Type B pancreatic cell (in vitro differentiated cells): ENCODE measurements around the gene DDN. TPM values are rescaled to one million over a fixed set of nuclear protein-coding genes. Genes with fewer than 3 reads are reported as not detected.

ENCODE experiments used
- DNase-seq: peaks from one replicate; pipeline ENCODE4 v3.0.0; 2021; ENCODE audit warnings: mixed read lengths; ENCODE audit not compliant: unreplicated experiment; ENCODE audit errors: extremely low spot score
- H3K27ac Mint-ChIP-seq: 2 replicates; pipeline ENCODE4 v1.8.0; 2021; ENCODE audit warnings: mild to moderate bottlenecking, mixed read lengths
- H3K27me3 Mint-ChIP-seq: 2 replicates; pipeline ENCODE4 v1.8.0; 2021; ENCODE audit warnings: mixed read lengths
- H3K36me3 Mint-ChIP-seq: 2 replicates; pipeline ENCODE4 v1.8.0; 2021; ENCODE audit warnings: mixed read lengths
- H3K4me1 Mint-ChIP-seq: one replicate; pipeline ENCODE4 v1.8.0; 2021; ENCODE audit warnings: mixed read lengths; ENCODE audit not compliant: unreplicated experiment
- H3K4me3 Mint-ChIP-seq: 2 replicates; pipeline ENCODE4 v1.8.0; 2021; ENCODE audit warnings: mild to moderate bottlenecking, mixed read lengths
- H3K9me3 Mint-ChIP-seq: 2 replicates; pipeline ENCODE4 v1.8.0; 2021; ENCODE audit warnings: mixed read lengths
- CTCF ChIP-seq: fragments of 200-600 bp; sonication (generic); conservative IDR thresholded peaks from 2 replicates; pipeline ENCODE4 v1.5.0; 2021; ENCODE audit warnings: antibody characterized with exemption, mild to moderate bottlenecking
- total RNA-seq: library from RNA; stranded (reverse); gene quantifications from 2 replicates; pipeline ENCODE4 v1.2.1, GENCODE V29; 2021; ENCODE audit warnings: low replicate concordance

The DDN gene
- total RNA-seq, 1 donor from 2014 or later, result 8.8 TPM

GRCh38 chr12:49015196-49015595 is 16.0 kb upstream of the DDN start:
- H3K36me3 Mint-ChIP-seq, result no peaks in the 10 kb centered on the region
- H3K4me1 Mint-ChIP-seq, result peaks cover 31% of the 10 kb centered on the region
- DNase-seq, result no peak
- no peak overlapping the region for H3K27ac Mint-ChIP-seq
- H3K4me3 Mint-ChIP-seq, result peak overlapping the region; percentile 1
- no peaks in the 10 kb centered on the region for H3K27me3 Mint-ChIP-seq
- no peak for TF ChIP-seq CTCF
- H3K9me3 Mint-ChIP-seq, result no peaks in the 10 kb centered on the region

GRCh38 chr12:49014547-49014946 is 15.4 kb upstream of the DDN start:
- H3K4me3 Mint-ChIP-seq, result no peak overlapping the region
- no peaks in the 10 kb centered on the region for H3K9me3 Mint-ChIP-seq
- peak; percentile 44 for TF ChIP-seq CTCF
- H3K36me3 Mint-ChIP-seq, result peaks cover 4% of the 10 kb centered on the region
- DNase-seq, result no peak
- no peak overlapping the region for H3K27ac Mint-ChIP-seq
- no peaks in the 10 kb centered on the region for H3K27me3 Mint-ChIP-seq
- H3K4me1 Mint-ChIP-seq, result peaks cover 27% of the 10 kb centered on the region

GRCh38 chr12:49013428-49013827 is 14.3 kb upstream of the DDN start:
- DNase-seq, result no peak
- no peak for TF ChIP-seq CTCF

GRCh38 chr12:49012739-49013138 is 13.6 kb upstream of the DDN start:
- no peak for DNase-seq
- no peak for TF ChIP-seq CTCF
- Mint-ChIP-seq H3K9me3 (no peaks in the 10 kb centered on the region), H3K36me3 (peaks cover 4% of the 10 kb centered on the region), H3K27ac (no peak overlapping the region), H3K4me1 (peaks cover 18% of the 10 kb centered on the region), H3K27me3 (no peaks in the 10 kb centered on the region), H3K4me3 (no peak overlapping the region)

More at GRCh38 chr12:49013428-49013827, 14.3 kb upstream of the DDN start:
- Mint-ChIP-seq H3K27ac (no peak overlapping the region), H3K9me3 (no peaks in the 10 kb centered on the region), H3K4me1 (peaks cover 20% of the 10 kb centered on the region), H3K4me3 (no peak overlapping the region), H3K27me3 (no peaks in the 10 kb centered on the region), H3K36me3 (peaks cover 4% of the 10 kb centered on the region)

- no peak for TF ChIP-seq CTCF
- Mint-ChIP-seq H3K27ac (peak overlapping the region; percentile 10), H3K4me3 (no peak overlapping the region), H3K27me3 (no peaks in the 10 kb centered on the region), H3K9me3 (no peaks in the 10 kb centered on the region), H3K4me1 (peaks cover 6% of the 10 kb centered on the region), H3K36me3 (peaks cover 4% of the 10 kb centered on the region)
- no peak for DNase-seq
These were observed 11.0 kb upstream of the DDN start for GRCh38 chr12:49010092-49010668.

GRCh38 chr12:49008943-49009342 is 9.8 kb upstream of the DDN start:
- Mint-ChIP-seq H3K27me3 (no peaks in the 10 kb centered on the region), H3K36me3 (peaks cover 8% of the 10 kb centered on the region), H3K27ac (no peak overlapping the region), H3K9me3 (no peaks in the 10 kb centered on the region), H3K4me3 (no peak overlapping the region), H3K4me1 (no peaks in the 10 kb centered on the region)
- TF ChIP-seq CTCF, result no peak
- DNase-seq, result no peak
